Transverse colon (tissue), 3 donors: ENCODE results near the gene GPM6B.

ENCODE experiments used
- POLR2A ChIP-seq: fragments of 450-650 bp; IDR thresholded peaks from one replicate; pipeline ENCODE4 v1.6.1; 2016; ENCODE audit warnings: antibody characterized with exemption, mild to moderate bottlenecking, moderate library complexity
- TF ChIP-seq, protein P1 (sequence below), 5 experiments: fragments of 200-600 bp in 3 of 5; fragments of 450-650 bp in 2 of 5; sonication (generic) in 3 of 5; IDR thresholded peaks; 1 replicate in 2 of 5; 2 replicates in 3 of 5; pipeline ENCODE4 v1.5.1; 2016 to 2017; ENCODE audit warnings: antibody characterized with exemption in 5 of 5, inconsistent platforms in 3 of 5, mild to moderate bottlenecking in 2 of 5, moderate library complexity in 1 of 5

DNA sequence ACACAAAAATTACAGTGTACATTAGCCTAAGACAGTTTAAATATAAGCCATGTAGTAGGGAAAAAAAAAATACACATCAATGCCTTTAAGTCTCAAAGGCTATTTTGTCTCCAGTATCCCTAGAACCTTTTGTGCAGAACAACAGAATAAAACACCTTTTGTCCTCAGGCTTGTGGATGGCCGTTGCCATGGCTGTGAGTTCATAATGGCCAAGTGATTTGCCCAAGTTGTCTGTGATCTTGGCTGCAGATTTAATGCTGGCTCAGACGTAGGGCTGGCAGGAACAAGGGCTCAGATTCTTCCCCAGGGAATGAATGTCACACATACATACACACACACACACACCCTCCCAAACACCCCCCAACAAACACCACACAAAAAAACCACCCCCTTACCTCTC, 25.3 kb downstream of the GPM6B start:
- TF ChIP-seq POLR2A: no peak
- TF ChIP-seq, protein P1, sequence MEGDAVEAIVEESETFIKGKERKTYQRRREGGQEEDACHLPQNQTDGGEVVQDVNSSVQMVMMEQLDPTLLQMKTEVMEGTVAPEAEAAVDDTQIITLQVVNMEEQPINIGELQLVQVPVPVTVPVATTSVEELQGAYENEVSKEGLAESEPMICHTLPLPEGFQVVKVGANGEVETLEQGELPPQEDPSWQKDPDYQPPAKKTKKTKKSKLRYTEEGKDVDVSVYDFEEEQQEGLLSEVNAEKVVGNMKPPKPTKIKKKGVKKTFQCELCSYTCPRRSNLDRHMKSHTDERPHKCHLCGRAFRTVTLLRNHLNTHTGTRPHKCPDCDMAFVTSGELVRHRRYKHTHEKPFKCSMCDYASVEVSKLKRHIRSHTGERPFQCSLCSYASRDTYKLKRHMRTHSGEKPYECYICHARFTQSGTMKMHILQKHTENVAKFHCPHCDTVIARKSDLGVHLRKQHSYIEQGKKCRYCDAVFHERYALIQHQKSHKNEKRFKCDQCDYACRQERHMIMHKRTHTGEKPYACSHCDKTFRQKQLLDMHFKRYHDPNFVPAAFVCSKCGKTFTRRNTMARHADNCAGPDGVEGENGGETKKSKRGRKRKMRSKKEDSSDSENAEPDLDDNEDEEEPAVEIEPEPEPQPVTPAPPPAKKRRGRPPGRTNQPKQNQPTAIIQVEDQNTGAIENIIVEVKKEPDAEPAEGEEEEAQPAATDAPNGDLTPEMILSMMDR (IDR thresholded peaks at IDR 0.05): no peak
